Mesendoderm (in vitro differentiated cells): ENCODE data around the gene CALHM5.

Source experiments
- DNase-seq: peaks from one replicate; pipeline ENCODE4 v3.0.0; 2013
- H2AK5ac ChIP-seq: 2 replicates; pipeline ENCODE4 v1.6.1; 2013; ENCODE audit warnings: low read length, inconsistent platforms
- H2BK120ac ChIP-seq: 2 replicates; pipeline ENCODE4 v1.6.1; 2013; ENCODE audit warnings: low read depth, mild to moderate bottlenecking, low read length, moderate library complexity, mixed read lengths
- H2BK15ac ChIP-seq: replicated peaks from 2 replicates; pipeline ENCODE4 v1.6.1; 2013; ENCODE audit warnings: low read depth, mild to moderate bottlenecking, moderate library complexity
- H2BK5ac ChIP-seq: 2 replicates; pipeline ENCODE4 v1.6.1; 2013; ENCODE audit warnings: low read length, inconsistent platforms
- H3K18ac ChIP-seq: 2 replicates; pipeline ENCODE4 v1.6.1; 2013; ENCODE audit warnings: mild to moderate bottlenecking, low read length, mixed read lengths
- H3K23ac ChIP-seq: one replicate; pipeline ENCODE4 v1.6.1; 2013; ENCODE audit warnings: low read length
- H3K27ac ChIP-seq: 2 replicates; pipeline ENCODE4 v1.5.1; 2013; ENCODE audit warnings: low read depth, mild to moderate bottlenecking, inconsistent platforms, low read length, moderate library complexity
- H3K27me3 ChIP-seq: 2 replicates; pipeline ENCODE4 v1.6.1; 2013; ENCODE audit warnings: low read length, control low read depth, mild to moderate bottlenecking, inconsistent platforms; ENCODE audit not compliant: insufficient read depth, poor library complexity
- H3K36me3 ChIP-seq: 2 replicates; pipeline ENCODE4 v1.6.1; 2013; ENCODE audit warnings: low read length, inconsistent platforms; ENCODE audit not compliant: control insufficient read depth, insufficient read depth
- H3K4ac ChIP-seq: one replicate; pipeline ENCODE4 v1.6.1; 2013; ENCODE audit warnings: low read depth, mild to moderate bottlenecking, low read length, moderate library complexity
- H3K4me1 ChIP-seq: 2 replicates; pipeline ENCODE4 v1.6.1; 2013; ENCODE audit warnings: low read depth, low read length, inconsistent platforms; ENCODE audit not compliant: control insufficient read depth
- H3K4me2 ChIP-seq: 2 replicates; pipeline ENCODE4 v1.6.1; 2013; ENCODE audit warnings: low read length
- H3K4me3 ChIP-seq: 2 replicates; pipeline ENCODE4 v1.5.1; 2013; ENCODE audit warnings: mild to moderate bottlenecking, low read length
- H3K56ac ChIP-seq: one replicate; pipeline ENCODE4 v1.6.1; 2013; ENCODE audit warnings: low read length
- H3K79me1 ChIP-seq: 2 replicates; pipeline ENCODE4 v1.6.1; 2013; ENCODE audit warnings: low read length, inconsistent platforms
- H3K79me2 ChIP-seq: 2 replicates; pipeline ENCODE4 v1.6.1; 2013; ENCODE audit warnings: mild to moderate bottlenecking, low read length; ENCODE audit not compliant: control insufficient read depth, insufficient read depth
- H3K9ac ChIP-seq: 2 replicates; pipeline ENCODE4 v1.6.1; 2013; ENCODE audit warnings: low read length, inconsistent platforms
- H4K5ac ChIP-seq: one replicate; pipeline ENCODE4 v1.6.1; 2013; ENCODE audit warnings: low read length
- H4K8ac ChIP-seq: one replicate; pipeline ENCODE4 v1.6.1; 2013; ENCODE audit warnings: low read depth, mild to moderate bottlenecking, control low read depth, low read length, moderate library complexity
- WGBS: extraction: QIAGEN DNeasy Blood & Tissue Kit; methylation state at CpG from one replicate; pipeline ENCODE4 v1.1.7; 2013; ENCODE audit warnings: low lambda C conversion rate, missing lambda C conversion rate; ENCODE audit not compliant: insufficient coverage; ENCODE audit errors: extremely low coverage; 5-methylcytosine and 5-hydroxymethylcytosine counted together

CALHM5 gene

DNA sequence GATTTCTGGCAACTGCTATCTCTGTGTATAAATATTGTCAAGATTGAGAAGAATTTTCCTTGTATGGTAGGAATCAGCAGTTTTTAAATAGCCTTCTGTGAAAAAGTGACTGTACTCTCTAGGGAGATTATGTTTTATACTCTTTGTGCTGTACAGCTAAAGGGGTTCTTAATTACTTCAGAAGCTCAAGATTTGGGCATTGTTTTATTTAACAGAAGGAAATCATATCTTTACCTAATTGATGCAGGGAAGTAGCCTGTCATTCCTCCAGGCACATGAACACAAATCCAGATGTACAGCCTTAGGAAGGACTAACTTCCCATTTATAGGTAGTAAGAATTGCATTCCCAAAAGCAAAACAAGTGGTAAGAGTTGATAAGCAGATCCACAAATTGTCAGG, 1.3 kb downstream of the CALHM5 start:
- H3K79me1 ChIP-seq: no peaks in the 10 kb centered on the region
- no peak for DNase-seq
- H3K27me3 ChIP-seq: no peaks in the 10 kb centered on the region
- no peak overlapping the region for H2BK120ac ChIP-seq
- H3K4me2 ChIP-seq: no peak overlapping the region
- H4K8ac ChIP-seq: no peak overlapping the region
- H3K9ac ChIP-seq: peak overlapping the region; percentile 39
- no peak overlapping the region for H2AK5ac ChIP-seq
- H2BK5ac ChIP-seq: no peak overlapping the region
- H3K4me3 ChIP-seq: no peak overlapping the region
- H3K36me3 ChIP-seq: no peaks in the 10 kb centered on the region
- no peak overlapping the region for H3K23ac ChIP-seq
- no peaks in the 10 kb centered on the region for H3K79me2 ChIP-seq
- no peak overlapping the region for H3K27ac ChIP-seq
- H2BK15ac ChIP-seq: no peak overlapping the region
- no peak overlapping the region for H4K5ac ChIP-seq
- peaks cover 2% of the 10 kb centered on the region for H3K4me1 ChIP-seq
- no peak overlapping the region for H3K4ac ChIP-seq
- H3K18ac ChIP-seq: no peak overlapping the region
- no peak overlapping the region for H3K56ac ChIP-seq

DNA sequence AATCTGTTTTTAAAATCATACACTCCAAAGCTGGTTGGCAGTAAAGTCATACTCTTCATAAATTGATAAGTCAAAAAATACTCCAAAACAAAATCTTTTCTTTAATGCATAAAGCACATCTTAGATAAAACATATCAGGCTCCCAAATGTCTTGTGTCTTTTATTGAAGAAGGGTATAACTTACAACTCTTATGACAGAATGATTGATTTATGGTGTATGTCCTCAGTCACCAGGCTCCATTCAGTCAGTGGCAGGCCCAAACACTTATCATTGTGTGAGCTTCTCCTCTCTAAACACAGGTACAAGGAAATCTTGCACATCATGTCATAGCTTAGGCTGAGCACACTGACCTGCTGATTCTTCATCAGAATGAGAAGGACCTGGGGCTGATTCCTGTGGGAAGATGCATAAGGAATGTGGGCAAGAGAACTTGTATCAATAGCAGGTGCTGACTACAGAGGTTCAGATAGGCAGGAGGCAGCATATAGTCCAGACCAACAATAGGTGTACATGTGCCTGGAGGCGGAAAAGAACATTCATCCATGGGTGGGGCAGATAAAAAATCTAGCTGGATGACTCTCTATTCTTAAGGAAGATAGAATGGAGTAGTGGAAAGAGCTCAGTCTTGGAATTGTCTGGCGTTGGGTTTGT, 1.9 kb downstream of the CALHM5 start:
- H3K23ac ChIP-seq: no peak overlapping the region
- H3K4me1 ChIP-seq: peaks cover 2% of the 10 kb centered on the region
- no CpG with 5 or more reads among the region's 2 CpGs for WGBS
- no peak overlapping the region for H3K4me2 ChIP-seq
- no peak overlapping the region for H3K4ac ChIP-seq
- H2AK5ac ChIP-seq: no peak overlapping the region
- no peak overlapping the region for H4K8ac ChIP-seq
- no peak overlapping the region for H3K56ac ChIP-seq
- H3K36me3 ChIP-seq: no peaks in the 10 kb centered on the region
- no peak for DNase-seq
- no peak overlapping the region for H2BK120ac ChIP-seq
- H3K79me1 ChIP-seq: no peaks in the 10 kb centered on the region
- no peak overlapping the region for H3K4me3 ChIP-seq
- H3K27ac ChIP-seq: no peak overlapping the region
- H2BK5ac ChIP-seq: no peak overlapping the region
- no peak overlapping the region for H3K18ac ChIP-seq
- no peaks in the 10 kb centered on the region for H3K79me2 ChIP-seq
- H3K9ac ChIP-seq: no peak overlapping the region
- no peak overlapping the region for H2BK15ac ChIP-seq
- no peak overlapping the region for H4K5ac ChIP-seq
- H3K27me3 ChIP-seq: no peaks in the 10 kb centered on the region

DNA sequence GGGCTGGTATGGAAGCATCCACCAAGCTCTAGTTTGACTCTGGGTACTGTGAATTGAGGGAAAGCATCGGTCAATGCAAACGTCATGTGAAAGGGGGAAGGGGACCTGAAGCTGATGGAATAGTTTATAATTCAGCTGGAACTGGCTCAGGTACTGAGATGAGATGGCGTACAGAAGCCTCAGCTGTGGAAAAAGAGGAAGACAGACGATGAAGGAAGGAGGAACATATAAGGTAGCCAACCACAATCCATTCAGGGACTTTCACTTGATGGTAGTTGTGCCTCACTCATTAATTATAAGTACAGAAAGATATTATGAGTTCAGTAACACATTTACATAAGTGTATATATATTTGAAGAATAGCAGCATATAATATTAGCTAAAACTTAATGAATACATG, 2.7 kb downstream of the CALHM5 start:
- no peak overlapping the region for H4K5ac ChIP-seq
- no peaks in the 10 kb centered on the region for H3K79me2 ChIP-seq
- H3K4ac ChIP-seq: no peak overlapping the region
- H3K27me3 ChIP-seq: no peaks in the 10 kb centered on the region
- no peak overlapping the region for H3K56ac ChIP-seq
- no peaks in the 10 kb centered on the region for H3K36me3 ChIP-seq
- H3K4me2 ChIP-seq: no peak overlapping the region
- H2AK5ac ChIP-seq: no peak overlapping the region
- no CpG with 5 or more reads among the region's 4 CpGs for WGBS
- H3K4me3 ChIP-seq: no peak overlapping the region
- peaks cover 2% of the 10 kb centered on the region for H3K4me1 ChIP-seq
- H2BK15ac ChIP-seq: no peak overlapping the region
- no peak overlapping the region for H3K27ac ChIP-seq
- H4K8ac ChIP-seq: no peak overlapping the region
- H2BK5ac ChIP-seq: no peak overlapping the region
- no peak for DNase-seq
- no peaks in the 10 kb centered on the region for H3K79me1 ChIP-seq
- no peak overlapping the region for H2BK120ac ChIP-seq
- no peak overlapping the region for H3K9ac ChIP-seq
- no peak overlapping the region for H3K18ac ChIP-seq
- no peak overlapping the region for H3K23ac ChIP-seq

DNA sequence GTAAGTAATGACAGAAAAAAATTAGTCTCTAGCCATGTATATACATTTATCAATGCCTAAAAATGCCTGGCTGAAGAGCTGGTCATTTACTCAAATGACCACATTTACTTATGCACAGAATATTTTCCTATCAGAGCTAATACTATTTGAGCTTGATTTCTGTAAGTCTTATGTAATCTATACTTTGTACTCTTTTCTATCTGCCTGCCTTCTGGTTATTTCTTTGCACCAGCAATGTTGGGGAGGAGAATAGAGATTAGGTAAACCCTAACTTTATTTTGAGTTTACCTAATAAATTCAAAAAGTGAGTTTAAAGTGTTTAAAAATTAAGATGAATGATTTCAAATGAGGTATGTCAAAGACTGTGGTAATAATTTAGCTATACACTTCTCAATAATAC, 3.7 kb downstream of the CALHM5 start:
- Histone ChIP-seq H2BK5ac (no peak overlapping the region), H3K27ac (no peak overlapping the region), H3K79me2 (no peaks in the 10 kb centered on the region), H2AK5ac (no peak overlapping the region), H3K23ac (no peak overlapping the region), H2BK120ac (no peak overlapping the region), H3K18ac (no peak overlapping the region), H3K79me1 (no peaks in the 10 kb centered on the region), H3K4me2 (no peak overlapping the region), H3K4ac (no peak overlapping the region), H4K5ac (no peak overlapping the region), H3K4me3 (no peak overlapping the region), H3K56ac (no peak overlapping the region), H3K27me3 (no peaks in the 10 kb centered on the region), H2BK15ac (no peak overlapping the region), H3K4me1 (peaks cover 2% of the 10 kb centered on the region), H3K9ac (no peak overlapping the region), H4K8ac (no peak overlapping the region), H3K36me3 (no peaks in the 10 kb centered on the region)
- DNase-seq: no peak

DNA sequence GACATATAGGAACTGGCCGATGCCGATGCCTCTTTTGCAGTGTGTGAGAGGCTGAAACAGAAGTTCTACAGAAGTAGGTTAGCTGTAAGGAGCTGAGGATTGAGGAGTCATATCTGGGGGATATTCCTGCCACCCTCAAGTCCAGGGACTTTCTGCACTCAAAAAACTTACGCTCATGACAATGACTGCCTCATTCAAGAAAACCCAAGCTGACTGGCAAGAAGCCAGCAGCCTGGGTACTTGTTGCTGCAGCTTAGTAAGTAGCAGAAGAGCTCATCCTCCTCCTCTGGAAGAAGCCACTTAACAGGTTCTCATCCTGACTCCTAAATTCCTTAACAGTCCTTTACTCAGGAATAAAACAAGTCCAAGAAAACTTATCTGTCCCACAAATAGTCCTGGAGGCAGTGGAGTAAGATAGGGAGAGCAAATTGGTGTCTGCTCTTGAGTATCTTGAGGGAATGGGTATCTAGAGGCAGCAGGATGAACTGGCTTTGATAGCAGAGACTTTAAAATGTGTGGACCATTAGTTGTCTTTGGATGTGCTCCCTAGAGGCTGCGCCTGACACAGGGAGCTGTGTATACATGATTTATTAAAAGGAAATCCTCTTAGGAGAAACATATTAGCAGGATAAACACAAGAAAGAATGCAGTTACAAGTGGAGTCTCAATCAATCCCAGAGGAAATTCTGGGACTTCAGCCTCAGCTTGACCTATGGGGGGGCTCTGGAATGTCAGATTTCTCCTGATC, 7.4 kb downstream of the CALHM5 start:
- H3K4me2 ChIP-seq: no peak overlapping the region
- no peaks in the 10 kb centered on the region for H3K79me2 ChIP-seq
- no peak overlapping the region for H2AK5ac ChIP-seq
- no peak overlapping the region for H3K27ac ChIP-seq
- DNase-seq: no peak
- H3K56ac ChIP-seq: no peak overlapping the region
- H3K27me3 ChIP-seq: no peaks in the 10 kb centered on the region
- no CpG with 5 or more reads among the region's 4 CpGs for WGBS
- H3K4me3 ChIP-seq: no peak overlapping the region
- H3K18ac ChIP-seq: no peak overlapping the region
- H2BK5ac ChIP-seq: no peak overlapping the region
- H3K36me3 ChIP-seq: no peaks in the 10 kb centered on the region
- H3K79me1 ChIP-seq: no peaks in the 10 kb centered on the region
- H3K4me1 ChIP-seq: no peaks in the 10 kb centered on the region
- H2BK120ac ChIP-seq: no peak overlapping the region
- H4K5ac ChIP-seq: no peak overlapping the region
- H3K9ac ChIP-seq: no peak overlapping the region
- H3K23ac ChIP-seq: no peak overlapping the region
- H3K4ac ChIP-seq: no peak overlapping the region
- H4K8ac ChIP-seq: no peak overlapping the region
- no peak overlapping the region for H2BK15ac ChIP-seq

DNA sequence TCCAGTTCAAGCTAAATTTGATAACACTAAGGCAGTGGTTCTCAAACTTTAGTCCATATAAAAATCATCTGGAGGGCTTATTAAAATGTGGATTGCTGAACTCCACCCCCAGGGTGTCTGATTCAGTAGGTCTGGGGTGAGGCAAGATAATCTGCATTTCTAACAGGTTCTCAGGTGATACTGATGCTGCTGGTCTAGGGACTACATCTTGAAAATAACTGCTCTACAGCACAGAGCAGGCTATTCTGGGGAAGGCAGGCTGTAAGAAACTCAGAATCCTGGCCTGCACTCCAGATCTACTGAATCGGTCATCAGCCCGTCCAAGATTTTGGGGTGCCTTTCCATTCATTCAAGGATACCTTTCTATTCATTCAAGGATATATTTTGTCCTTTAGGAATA, 11.5 kb downstream of the CALHM5 start:
- WGBS: no CpG with 5 or more reads among the region's 2 CpGs
- no peak overlapping the region for H2BK5ac ChIP-seq
- H3K36me3 ChIP-seq: no peaks in the 10 kb centered on the region
- H3K23ac ChIP-seq: no peak overlapping the region
- H4K8ac ChIP-seq: no peak overlapping the region
- no peaks in the 10 kb centered on the region for H3K79me2 ChIP-seq
- H2BK15ac ChIP-seq: no peak overlapping the region
- H3K18ac ChIP-seq: no peak overlapping the region
- peaks cover 2% of the 10 kb centered on the region for H3K4me1 ChIP-seq
- DNase-seq: peak; percentile 75
- H3K27ac ChIP-seq: no peak overlapping the region
- H2BK120ac ChIP-seq: peak overlapping the region; percentile 38
- no peak overlapping the region for H4K5ac ChIP-seq
- no peak overlapping the region for H2AK5ac ChIP-seq
- H3K79me1 ChIP-seq: no peaks in the 10 kb centered on the region
- H3K27me3 ChIP-seq: no peaks in the 10 kb centered on the region
- no peak overlapping the region for H3K56ac ChIP-seq
- H3K4me3 ChIP-seq: no peak overlapping the region
- no peak overlapping the region for H3K9ac ChIP-seq
- no peak overlapping the region for H3K4ac ChIP-seq
- H3K4me2 ChIP-seq: no peak overlapping the region
